ENCODE results near the gene EHD3.

DNA sequence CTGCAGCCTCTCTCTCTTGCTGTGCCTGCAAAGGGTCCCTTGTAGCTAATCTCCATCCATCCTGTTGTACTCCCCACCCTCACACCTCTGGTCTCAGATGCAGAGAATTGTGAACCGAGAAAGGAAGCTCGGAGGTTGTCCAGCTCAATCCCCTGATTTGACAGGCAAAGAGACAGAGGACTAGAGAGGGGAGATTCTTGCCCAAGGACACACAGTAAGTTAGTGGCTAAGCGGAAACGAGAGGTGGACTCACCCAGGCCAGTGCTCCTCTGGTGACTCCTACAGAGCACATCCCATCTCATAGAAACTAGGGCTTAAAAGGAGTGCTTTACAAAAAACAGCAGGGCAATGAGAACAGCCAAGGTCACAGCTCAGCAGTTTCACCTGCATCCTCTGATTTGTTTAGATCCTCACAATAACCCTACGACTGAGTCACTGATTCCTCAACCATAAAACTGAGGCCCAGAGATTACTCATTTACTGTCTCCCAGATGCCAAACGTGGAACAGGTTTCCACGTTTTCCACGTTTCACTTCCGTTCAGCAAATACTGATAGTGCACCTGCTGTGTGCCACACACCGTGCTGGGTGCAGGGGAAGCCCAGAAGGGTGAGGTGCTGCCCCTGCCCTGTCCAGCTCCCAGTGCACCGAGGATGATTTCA, 22.1 kb downstream of the EHD3 start:
- TF ChIP-seq TCF12 (IDR thresholded peaks at IDR 0.05) (no peak), TCF12 (CRISPR knock-in tag; IDR thresholded peaks at IDR 0.05) (no peak), SCMH1 (CRISPR knock-in tag; IDR thresholded peaks at IDR 0.05; ENCODE audit: borderline replicate concordance) (no peak), SMARCC2 (IDR thresholded peaks at IDR 0.05) (no peak), ZBTB7A (CRISPR knock-in tag; IDR thresholded peaks at IDR 0.05) (no peak), TCF7 (IDR thresholded peaks at IDR 0.05; ENCODE audit: low read depth) (no peak), ZNF724P (CRISPR knock-in tag; IDR thresholded peaks at IDR 0.05; ENCODE audit: borderline replicate concordance) (no peak), HCFC1 (IDR thresholded peaks at IDR 0.05; ENCODE audit: low read depth, low read length) (no peak), GATAD2A (CRISPR knock-in tag; IDR thresholded peaks at IDR 0.05) (no peak), PAWR (CRISPR knock-in tag; IDR thresholded peaks at IDR 0.05; ENCODE audit: borderline replicate concordance) (no peak)
- TF ChIP-seq, protein P1, sequence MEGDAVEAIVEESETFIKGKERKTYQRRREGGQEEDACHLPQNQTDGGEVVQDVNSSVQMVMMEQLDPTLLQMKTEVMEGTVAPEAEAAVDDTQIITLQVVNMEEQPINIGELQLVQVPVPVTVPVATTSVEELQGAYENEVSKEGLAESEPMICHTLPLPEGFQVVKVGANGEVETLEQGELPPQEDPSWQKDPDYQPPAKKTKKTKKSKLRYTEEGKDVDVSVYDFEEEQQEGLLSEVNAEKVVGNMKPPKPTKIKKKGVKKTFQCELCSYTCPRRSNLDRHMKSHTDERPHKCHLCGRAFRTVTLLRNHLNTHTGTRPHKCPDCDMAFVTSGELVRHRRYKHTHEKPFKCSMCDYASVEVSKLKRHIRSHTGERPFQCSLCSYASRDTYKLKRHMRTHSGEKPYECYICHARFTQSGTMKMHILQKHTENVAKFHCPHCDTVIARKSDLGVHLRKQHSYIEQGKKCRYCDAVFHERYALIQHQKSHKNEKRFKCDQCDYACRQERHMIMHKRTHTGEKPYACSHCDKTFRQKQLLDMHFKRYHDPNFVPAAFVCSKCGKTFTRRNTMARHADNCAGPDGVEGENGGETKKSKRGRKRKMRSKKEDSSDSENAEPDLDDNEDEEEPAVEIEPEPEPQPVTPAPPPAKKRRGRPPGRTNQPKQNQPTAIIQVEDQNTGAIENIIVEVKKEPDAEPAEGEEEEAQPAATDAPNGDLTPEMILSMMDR (CRISPR knock-in tag; IDR thresholded peaks at IDR 0.05), result no peak
- TF ChIP-seq, protein P2, sequence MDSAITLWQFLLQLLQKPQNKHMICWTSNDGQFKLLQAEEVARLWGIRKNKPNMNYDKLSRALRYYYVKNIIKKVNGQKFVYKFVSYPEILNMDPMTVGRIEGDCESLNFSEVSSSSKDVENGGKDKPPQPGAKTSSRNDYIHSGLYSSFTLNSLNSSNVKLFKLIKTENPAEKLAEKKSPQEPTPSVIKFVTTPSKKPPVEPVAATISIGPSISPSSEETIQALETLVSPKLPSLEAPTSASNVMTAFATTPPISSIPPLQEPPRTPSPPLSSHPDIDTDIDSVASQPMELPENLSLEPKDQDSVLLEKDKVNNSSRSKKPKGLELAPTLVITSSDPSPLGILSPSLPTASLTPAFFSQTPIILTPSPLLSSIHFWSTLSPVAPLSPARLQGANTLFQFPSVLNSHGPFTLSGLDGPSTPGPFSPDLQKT (CRISPR knock-in tag; IDR thresholded peaks at IDR 0.05; ENCODE audit: borderline replicate concordance), result no peak

All from HepG2 (cell line).